ENCODE results near the gene ATP5PD. TPM values are rescaled to one million over a fixed set of nuclear protein-coding genes. Genes with fewer than 3 reads are reported as not detected.
A peak's percentile ranks its signal among the peaks of the same experiment; 100 is the strongest.

Gene ATP5PD
- total and polyA plus RNA-seq, 2 of the 8 experiments (the other 6 are each of a cell fraction or from before 2014, with no cell fraction given), result 335 to 407 TPM

DNA sequence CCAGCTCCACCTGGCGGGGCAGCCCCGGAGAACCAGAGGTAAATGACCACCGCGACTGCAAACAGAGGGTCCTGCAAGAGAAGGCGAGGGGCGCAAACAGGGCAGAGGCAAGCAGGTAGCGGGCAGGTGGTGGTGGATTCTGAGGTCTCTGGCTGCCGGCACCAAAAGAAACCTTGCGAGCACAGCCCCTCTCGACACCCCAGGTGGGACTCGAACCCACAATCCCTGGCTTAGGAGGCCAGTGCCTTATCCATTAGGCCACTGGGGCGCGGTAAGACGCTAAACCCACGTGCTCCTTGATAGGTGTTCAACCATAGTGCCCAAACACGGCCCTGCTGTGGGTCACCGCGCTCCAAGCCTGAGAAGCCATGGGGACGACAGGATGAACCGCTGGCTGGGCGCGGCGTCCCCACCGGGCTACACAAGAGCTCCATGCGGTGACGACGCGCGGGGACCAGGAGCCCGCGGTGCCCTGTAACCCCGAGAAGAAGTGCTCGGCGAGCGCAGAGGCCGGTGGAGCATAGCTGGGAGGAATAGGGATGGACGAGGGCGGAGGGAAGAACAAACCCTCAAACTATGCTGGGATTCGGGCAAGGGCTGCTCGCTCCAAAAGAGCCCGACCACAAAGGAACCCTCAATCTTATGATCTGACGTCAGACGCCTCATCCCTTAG, 12.4 kb downstream of the ATP5PD start (continued):
- TF ChIP-seq CREB1 (IDR thresholded peaks at IDR 0.05) (peak; percentile 40; the same call in 1 of the 2 replicates), NRF1 (IDR thresholded peaks at IDR 0.05; ENCODE audit: low read depth, low read length) (peak; percentile 33; the same call in 1 of the 2 replicates), KDM4A (IDR thresholded peaks at IDR 0.05; ENCODE audit: low read depth, low read length, severe bottlenecking) (peak; percentile 88), MAFK (IDR thresholded peaks at IDR 0.05; ENCODE audit: low read depth, low read length) (peak; percentile 54; the same call in 1 of the 2 replicates), BRCA1 (IDR thresholded peaks at IDR 0.05; ENCODE audit: low read depth, low read length) (no peak; the same call in 1 of the 2 replicates), POLR2A (IDR thresholded peaks at IDR 0.05; ENCODE audit: control extremely low read depth in 1 of 2, low read depth in 2 of 2, low read length in 2 of 2) (peak; percentile 41 to 43; a peak in 2 of 3 replicates), POLR2AphosphoS5 (IDR thresholded peaks at IDR 0.05; ENCODE audit: low read depth, low read length) (peak; percentile 60; the same call in 1 of the 2 replicates), HDAC2 (IDR thresholded peaks at IDR 0.05; ENCODE audit: borderline replicate concordance in 1 of 2, low read depth in 2 of 2, low read length in 2 of 2) (no peak), PHF8 (conservative IDR thresholded peaks at IDR 0.05; ENCODE audit: low read depth, low read length) (peak; percentile 60), TAF7 (optimal IDR thresholded peaks at IDR 0.05; ENCODE audit: borderline replicate concordance, low read depth, low read length) (peak; percentile 73)
- TF ChIP-seq, protein P1, sequence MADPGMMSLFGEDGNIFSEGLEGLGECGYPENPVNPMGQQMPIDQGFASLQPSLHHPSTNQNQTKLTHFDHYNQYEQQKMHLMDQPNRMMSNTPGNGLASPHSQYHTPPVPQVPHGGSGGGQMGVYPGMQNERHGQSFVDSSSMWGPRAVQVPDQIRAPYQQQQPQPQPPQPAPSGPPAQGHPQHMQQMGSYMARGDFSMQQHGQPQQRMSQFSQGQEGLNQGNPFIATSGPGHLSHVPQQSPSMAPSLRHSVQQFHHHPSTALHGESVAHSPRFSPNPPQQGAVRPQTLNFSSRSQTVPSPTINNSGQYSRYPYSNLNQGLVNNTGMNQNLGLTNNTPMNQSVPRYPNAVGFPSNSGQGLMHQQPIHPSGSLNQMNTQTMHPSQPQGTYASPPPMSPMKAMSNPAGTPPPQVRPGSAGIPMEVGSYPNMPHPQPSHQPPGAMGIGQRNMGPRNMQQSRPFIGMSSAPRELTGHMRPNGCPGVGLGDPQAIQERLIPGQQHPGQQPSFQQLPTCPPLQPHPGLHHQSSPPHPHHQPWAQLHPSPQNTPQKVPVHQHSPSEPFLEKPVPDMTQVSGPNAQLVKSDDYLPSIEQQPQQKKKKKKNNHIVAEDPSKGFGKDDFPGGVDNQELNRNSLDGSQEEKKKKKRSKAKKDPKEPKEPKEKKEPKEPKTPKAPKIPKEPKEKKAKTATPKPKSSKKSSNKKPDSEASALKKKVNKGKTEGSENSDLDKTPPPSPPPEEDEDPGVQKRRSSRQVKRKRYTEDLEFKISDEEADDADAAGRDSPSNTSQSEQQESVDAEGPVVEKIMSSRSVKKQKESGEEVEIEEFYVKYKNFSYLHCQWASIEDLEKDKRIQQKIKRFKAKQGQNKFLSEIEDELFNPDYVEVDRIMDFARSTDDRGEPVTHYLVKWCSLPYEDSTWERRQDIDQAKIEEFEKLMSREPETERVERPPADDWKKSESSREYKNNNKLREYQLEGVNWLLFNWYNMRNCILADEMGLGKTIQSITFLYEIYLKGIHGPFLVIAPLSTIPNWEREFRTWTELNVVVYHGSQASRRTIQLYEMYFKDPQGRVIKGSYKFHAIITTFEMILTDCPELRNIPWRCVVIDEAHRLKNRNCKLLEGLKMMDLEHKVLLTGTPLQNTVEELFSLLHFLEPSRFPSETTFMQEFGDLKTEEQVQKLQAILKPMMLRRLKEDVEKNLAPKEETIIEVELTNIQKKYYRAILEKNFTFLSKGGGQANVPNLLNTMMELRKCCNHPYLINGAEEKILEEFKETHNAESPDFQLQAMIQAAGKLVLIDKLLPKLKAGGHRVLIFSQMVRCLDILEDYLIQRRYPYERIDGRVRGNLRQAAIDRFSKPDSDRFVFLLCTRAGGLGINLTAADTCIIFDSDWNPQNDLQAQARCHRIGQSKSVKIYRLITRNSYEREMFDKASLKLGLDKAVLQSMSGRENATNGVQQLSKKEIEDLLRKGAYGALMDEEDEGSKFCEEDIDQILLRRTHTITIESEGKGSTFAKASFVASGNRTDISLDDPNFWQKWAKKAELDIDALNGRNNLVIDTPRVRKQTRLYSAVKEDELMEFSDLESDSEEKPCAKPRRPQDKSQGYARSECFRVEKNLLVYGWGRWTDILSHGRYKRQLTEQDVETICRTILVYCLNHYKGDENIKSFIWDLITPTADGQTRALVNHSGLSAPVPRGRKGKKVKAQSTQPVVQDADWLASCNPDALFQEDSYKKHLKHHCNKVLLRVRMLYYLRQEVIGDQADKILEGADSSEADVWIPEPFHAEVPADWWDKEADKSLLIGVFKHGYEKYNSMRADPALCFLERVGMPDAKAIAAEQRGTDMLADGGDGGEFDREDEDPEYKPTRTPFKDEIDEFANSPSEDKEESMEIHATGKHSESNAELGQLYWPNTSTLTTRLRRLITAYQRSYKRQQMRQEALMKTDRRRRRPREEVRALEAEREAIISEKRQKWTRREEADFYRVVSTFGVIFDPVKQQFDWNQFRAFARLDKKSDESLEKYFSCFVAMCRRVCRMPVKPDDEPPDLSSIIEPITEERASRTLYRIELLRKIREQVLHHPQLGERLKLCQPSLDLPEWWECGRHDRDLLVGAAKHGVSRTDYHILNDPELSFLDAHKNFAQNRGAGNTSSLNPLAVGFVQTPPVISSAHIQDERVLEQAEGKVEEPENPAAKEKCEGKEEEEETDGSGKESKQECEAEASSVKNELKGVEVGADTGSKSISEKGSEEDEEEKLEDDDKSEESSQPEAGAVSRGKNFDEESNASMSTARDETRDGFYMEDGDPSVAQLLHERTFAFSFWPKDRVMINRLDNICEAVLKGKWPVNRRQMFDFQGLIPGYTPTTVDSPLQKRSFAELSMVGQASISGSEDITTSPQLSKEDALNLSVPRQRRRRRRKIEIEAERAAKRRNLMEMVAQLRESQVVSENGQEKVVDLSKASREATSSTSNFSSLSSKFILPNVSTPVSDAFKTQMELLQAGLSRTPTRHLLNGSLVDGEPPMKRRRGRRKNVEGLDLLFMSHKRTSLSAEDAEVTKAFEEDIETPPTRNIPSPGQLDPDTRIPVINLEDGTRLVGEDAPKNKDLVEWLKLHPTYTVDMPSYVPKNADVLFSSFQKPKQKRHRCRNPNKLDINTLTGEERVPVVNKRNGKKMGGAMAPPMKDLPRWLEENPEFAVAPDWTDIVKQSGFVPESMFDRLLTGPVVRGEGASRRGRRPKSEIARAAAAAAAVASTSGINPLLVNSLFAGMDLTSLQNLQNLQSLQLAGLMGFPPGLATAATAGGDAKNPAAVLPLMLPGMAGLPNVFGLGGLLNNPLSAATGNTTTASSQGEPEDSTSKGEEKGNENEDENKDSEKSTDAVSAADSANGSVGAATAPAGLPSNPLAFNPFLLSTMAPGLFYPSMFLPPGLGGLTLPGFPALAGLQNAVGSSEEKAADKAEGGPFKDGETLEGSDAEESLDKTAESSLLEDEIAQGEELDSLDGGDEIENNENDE (IDR thresholded peaks at IDR 0.05; ENCODE audit: insufficient replicate concordance, low read length), result peak; percentile 30
